ENCODE measurements around the gene MAEA. TPM values are rescaled to one million over a fixed set of nuclear protein-coding genes. Genes with fewer than 3 reads are reported as not detected.

The MAEA gene
- total RNA-seq, 2 donors from 2014 or later, result 65.8 to 124 TPM

GRCh38 chr4:1366371-1367229 lies 76.9 kb downstream of the MAEA start:
- Histone ChIP-seq H3K27ac (no peak overlapping the region), H3K36me3 (no peaks in the 10 kb centered on the region)
- intact Hi-C loops (cut with DNase I), result no loop called here

GRCh38 chr4:1367230-1367935 lies 77.7 kb downstream of the MAEA start:
- Histone ChIP-seq H3K27ac (no peak overlapping the region), H3K4me3 (no peak overlapping the region), H3K9ac (ENCODE audit: low read depth in 2 of 2, low read length in 2 of 2) (no peak overlapping the region), H3K36me3 (no peaks in the 10 kb centered on the region), H3K4me1 (no peaks in the 10 kb centered on the region), H3K27me3 (no peaks in the 10 kb centered on the region), H3K9me3 (no peaks in the 10 kb centered on the region)
- DNase-seq, result no peak
- intact Hi-C loops (cut with DNase I), result no loop called here
- no peak for TF ChIP-seq CTCF (IDR thresholded peaks at IDR 0.05)

More at GRCh38 chr4:1366371-1367229, 76.9 kb downstream of the MAEA start:
- Histone ChIP-seq H3K4me3 (no peak overlapping the region), H3K9ac (ENCODE audit: low read depth in 2 of 2, low read length in 2 of 2) (no peak overlapping the region), H3K27me3 (no peaks in the 10 kb centered on the region), H3K4me1 (no peaks in the 10 kb centered on the region), H3K9me3 (no peaks in the 10 kb centered on the region)
- no peak for TF ChIP-seq CTCF (IDR thresholded peaks at IDR 0.05)
- DNase-seq, result no peak

- no peak for TF ChIP-seq CTCF (IDR thresholded peaks at IDR 0.05)
- intact Hi-C loops (cut with DNase I), result no loop called here
- Histone ChIP-seq H3K36me3 (no peaks in the 10 kb centered on the region), H3K27ac (no peak overlapping the region), H3K9me3 (no peaks in the 10 kb centered on the region), H3K4me1 (no peaks in the 10 kb centered on the region), H3K27me3 (no peaks in the 10 kb centered on the region), H3K9ac (ENCODE audit: low read depth in 2 of 2, low read length in 2 of 2) (no peak overlapping the region), H3K4me3 (no peak overlapping the region)
- DNase-seq, result no peak
Observed at GRCh38 chr4:1367936-1368289, 78.2 kb downstream of the MAEA start.

- DNase-seq, result no peak
- H3K36me3 ChIP-seq, result no peaks in the 10 kb centered on the region
- H3K27ac ChIP-seq, result no peak overlapping the region
- no peak overlapping the region for H3K9ac ChIP-seq (ENCODE audit: low read depth in 2 of 2, low read length in 2 of 2)
- no peaks in the 10 kb centered on the region for H3K4me1 ChIP-seq
- H3K9me3 ChIP-seq, result no peaks in the 10 kb centered on the region
- no peaks in the 10 kb centered on the region for H3K27me3 ChIP-seq
- no peak for TF ChIP-seq CTCF (IDR thresholded peaks at IDR 0.05)
- H3K4me3 ChIP-seq, result no peak overlapping the region
- intact Hi-C loops (cut with DNase I), result no loop called here
Observed at GRCh38 chr4:1368421-1369090, 78.9 kb downstream of the MAEA start.

- no peak overlapping the region for H3K9ac ChIP-seq (ENCODE audit: low read depth in 2 of 2, low read length in 2 of 2)
Observed at GRCh38 chr4:1369091-1369450, 79.4 kb downstream of the MAEA start.

More at GRCh38 chr4:1369091-1369450, 79.4 kb downstream of the MAEA start:
- no peak for DNase-seq
- Histone ChIP-seq H3K4me3 (no peak overlapping the region), H3K4me1 (no peaks in the 10 kb centered on the region), H3K9me3 (no peaks in the 10 kb centered on the region), H3K27ac (no peak overlapping the region), H3K27me3 (no peaks in the 10 kb centered on the region), H3K36me3 (no peaks in the 10 kb centered on the region)
- intact Hi-C loops (cut with DNase I), result no loop called here
- no peak for TF ChIP-seq CTCF (IDR thresholded peaks at IDR 0.05)
